Ramos (cell line): ENCODE measurements around the gene PTPRG.

ENCODE experiments used
- in situ Hi-C: fragments of 300-500 bp; cut with MboI; formaldehyde crosslinking; loops from one replicate; pipeline ENCODE4 v1.14.3; 2022; ENCODE audit warnings: low sequenced_read_pairs; ENCODE audit not compliant: unreplicated experiment

The PTPRG gene

GRCh38 chr3:62203561-62203960, 642.2 kb downstream of the PTPRG start:
- in situ Hi-C loops = loop anchor here (25.0 kb wide), 1 partner anchor 1034 kb away; no protein-coding TSS in a partner anchor

DNA sequence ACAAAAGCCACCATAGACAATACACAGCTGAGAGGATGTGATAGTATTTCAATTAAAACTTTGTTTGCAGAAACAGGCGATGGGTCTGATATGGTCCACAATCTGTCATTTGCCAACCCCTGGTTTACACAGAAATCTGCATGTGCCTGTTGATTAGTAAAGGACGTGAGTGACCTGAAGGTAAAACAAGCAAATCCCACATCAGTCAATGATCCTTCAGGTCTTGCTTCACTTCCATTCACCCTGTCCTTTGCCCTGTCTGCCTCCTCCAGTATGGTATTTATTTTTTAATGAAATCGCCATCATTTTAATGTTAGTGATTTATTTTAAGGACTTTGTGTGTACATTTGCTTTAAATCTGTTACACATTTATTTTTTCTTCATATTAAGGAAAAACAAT, 645.8 kb downstream of the PTPRG start:
- in situ Hi-C loops = loop anchor here (25.0 kb wide), 1 partner anchor 1030 kb away; no protein-coding TSS in a partner anchor

- in situ Hi-C loops = loop anchor here (25.0 kb wide), 1 partner anchor 1029 kb away; no protein-coding TSS in a partner anchor
These were observed 647.0 kb downstream of the PTPRG start for GRCh38 chr3:62208385-62208784.

DNA sequence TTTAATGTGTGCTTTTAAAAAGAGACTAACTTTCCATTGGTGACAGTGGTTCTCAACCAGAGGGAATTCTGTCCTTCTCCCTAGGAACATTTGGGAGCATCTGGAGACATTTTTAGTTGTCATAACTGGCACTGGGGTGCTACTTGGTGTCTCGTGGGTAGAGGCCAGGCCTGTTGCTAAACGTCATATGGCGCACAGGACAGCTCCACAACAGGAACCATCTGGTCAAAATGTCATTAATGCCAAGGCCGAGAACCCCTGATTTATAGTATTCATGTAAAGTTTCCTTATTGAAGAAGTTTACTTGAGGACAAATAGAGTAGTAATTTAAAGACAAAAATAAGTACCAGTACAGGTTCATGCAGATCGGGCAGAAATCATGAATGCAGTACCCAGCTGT, 647.7 kb downstream of the PTPRG start:
- in situ Hi-C loops = loop anchor here (25.0 kb wide), 1 partner anchor 1028 kb away; no protein-coding TSS in a partner anchor

DNA sequence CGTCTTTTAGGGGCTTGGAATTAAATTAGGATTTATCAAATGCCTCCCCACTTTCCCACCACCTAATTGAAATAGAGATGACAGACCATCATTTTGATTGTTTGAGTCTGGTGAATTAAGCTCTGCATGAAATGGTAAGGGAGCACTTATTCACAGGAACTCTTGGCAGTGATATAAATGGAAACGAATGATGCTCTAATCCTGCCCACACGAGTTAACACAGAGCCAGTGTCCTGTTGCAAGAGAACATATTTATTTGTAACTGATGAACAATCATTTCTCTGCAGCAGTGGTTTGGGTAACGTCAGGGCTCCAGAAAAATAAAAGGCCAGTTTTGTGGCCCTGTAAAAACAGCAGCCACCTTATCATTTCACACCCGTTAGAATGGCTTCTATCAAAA, 648.6 kb downstream of the PTPRG start:
- in situ Hi-C loops = loop anchor here (25.0 kb wide), 1 partner anchor 1027 kb away; no protein-coding TSS in a partner anchor

GRCh38 chr3:62211675-62212429, 650.5 kb downstream of the PTPRG start:
- in situ Hi-C loops = loop anchor here (25.0 kb wide), 1 partner anchor 1025 kb away; no protein-coding TSS in a partner anchor

DNA sequence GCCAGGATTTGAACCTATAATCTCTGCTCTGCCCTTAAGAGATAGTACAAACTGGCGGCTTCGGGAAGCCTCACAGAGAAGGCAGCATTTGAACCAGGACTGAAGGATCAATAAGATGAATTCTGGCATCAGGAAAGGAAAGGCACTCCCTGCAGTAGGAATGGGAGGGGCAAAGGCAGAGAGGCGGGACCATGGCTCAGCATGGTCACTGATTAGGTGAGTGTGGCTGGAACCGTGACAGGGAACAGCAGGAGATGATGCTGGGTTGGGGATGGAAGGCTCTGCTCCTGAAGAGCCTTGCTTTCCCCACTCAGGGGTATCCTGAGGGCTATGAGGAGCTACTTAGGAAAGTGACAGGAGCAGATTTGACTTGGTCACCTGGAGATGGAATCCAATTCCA, 653.5 kb downstream of the PTPRG start:
- in situ Hi-C loops = loop anchor here (25.0 kb wide), 1 partner anchor 1022 kb away; no protein-coding TSS in a partner anchor

DNA sequence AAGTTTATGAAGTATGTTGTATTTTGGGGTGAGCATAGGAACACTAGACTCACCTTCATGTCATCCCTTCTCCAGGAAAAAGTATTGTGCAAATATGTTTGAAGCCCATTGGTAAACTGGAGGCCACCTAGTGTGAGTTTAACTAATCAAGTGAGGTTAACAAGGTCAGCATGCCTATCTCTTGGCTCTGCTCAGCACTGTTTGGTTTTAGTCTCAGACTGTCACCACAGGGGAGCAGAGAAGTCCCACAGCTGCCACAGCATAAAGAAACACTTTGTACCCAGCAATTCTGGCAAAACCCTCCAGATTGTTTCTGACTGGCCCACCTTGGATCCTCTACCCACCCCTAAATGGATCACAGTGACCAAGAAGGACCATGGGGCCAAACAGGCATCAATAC, 659.2 kb downstream of the PTPRG start:
- in situ Hi-C loops = loop anchor here (25.0 kb wide), 1 partner anchor 1017 kb away; no protein-coding TSS in a partner anchor

DNA sequence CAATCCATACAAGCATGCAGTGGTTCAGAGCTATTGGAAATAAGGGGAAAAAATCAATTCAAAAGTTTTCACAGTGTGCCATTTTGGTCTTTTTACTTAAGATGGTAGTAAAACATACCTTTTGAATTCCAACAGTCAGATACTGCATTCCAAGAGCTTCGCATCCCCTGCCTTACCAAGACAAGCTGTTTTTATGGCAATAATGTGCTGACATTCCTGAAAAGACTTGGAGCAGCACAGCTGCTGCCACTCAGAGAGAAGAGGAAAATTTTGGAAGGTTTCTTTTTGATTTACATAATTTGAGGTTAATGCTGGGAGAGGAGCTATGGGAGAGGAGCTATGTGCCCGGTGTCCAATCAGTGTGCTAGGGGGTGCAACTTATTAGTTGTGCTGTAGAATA, 663.7 kb downstream of the PTPRG start:
- in situ Hi-C loops = no loop called here

GRCh38 chr3:62226601-62227339, 665.4 kb downstream of the PTPRG start:
- in situ Hi-C loops = no loop called here

- in situ Hi-C loops = no loop called here
These were observed 667.1 kb downstream of the PTPRG start for GRCh38 chr3:62228467-62228866.

DNA sequence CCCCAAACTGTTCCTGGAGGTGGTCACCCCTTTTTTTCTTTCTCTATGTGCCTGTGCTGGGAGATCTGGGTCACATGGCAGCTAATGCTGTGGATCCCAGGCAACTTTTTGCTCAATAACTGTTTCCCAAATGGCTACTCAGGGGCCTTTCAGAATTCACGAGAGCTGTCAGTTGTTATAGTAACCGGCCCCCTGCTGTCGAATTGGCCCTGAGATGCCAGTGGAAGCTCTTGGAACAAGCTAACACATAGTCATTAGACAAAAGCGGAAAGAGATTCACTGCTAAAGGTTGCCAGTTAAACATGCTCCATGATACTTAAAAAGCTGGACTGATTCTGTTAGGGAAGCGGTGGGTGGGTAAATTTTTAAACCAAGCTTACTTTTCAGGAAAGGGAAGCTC, 667.8 kb downstream of the PTPRG start:
- in situ Hi-C loops = no loop called here

DNA sequence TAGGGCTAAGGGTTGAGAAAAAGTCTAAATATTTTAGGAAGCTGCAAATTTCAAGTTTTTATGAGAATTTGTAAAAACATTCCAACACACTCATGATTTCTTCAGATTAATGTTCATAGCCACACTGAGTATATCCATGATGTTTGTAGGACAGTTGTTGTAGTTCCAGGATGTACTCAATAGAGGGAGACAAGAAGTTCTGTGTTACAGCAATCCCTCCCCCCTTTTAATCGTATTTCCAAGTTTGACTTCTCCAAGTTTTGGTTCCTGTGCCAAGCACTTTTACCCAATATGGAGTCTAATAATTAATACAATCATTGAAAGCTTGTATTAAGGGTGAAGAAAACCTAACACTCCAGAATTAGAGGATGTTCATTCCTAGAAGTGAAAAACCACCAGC, 668.5 kb downstream of the PTPRG start:
- in situ Hi-C loops = no loop called here

DNA sequence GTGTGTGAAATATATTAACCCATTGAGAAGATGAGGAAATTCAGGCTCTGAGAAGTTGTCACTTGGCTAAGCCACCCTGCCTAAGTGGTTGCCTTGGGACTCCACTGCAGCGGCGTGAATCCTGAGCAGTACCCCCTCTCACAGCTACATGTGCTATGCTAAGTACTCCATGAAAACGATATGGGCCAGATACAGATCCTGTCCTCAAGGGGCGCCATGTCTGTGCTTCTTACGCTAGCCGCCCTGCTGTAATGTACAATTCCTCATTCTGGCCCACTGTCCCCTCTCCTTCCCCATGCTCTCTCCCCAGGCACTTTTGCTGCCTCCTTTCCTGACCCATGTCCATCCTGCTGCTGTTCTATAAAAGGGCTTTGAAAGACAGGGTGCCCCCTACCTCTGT, 671.7 kb downstream of the PTPRG start:
- in situ Hi-C loops = no loop called here

GRCh38 chr3:62236016-62236415, 674.6 kb downstream of the PTPRG start:
- in situ Hi-C loops = no loop called here

GRCh38 chr3:62237286-62237948, 676.0 kb downstream of the PTPRG start:
- in situ Hi-C loops = no loop called here

GRCh38 chr3:62238003-62238402, 676.6 kb downstream of the PTPRG start:
- in situ Hi-C loops = no loop called here

GRCh38 chr3:62238431-62238830, 677.1 kb downstream of the PTPRG start:
- in situ Hi-C loops = no loop called here

DNA sequence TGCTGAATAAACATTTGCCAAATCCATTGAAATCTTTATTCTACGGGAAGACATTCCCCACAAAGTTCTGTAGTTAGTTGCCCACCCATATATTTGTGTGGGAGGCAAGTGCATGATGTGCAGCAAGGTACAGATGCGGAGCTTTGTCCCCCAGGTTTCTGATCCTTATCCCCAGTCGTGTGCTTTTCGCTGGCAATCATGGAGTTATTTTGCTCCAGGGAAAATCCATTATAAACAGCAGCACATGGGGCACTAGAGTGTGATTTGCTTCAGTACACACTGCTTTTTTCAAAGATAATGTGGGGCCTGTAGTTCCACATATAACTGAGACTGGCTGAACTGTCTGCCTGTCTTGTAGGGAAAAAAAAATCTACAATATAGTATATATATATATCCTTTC, 679.9 kb downstream of the PTPRG start:
- in situ Hi-C loops = no loop called here

- in situ Hi-C loops = no loop called here
These were observed 681.6 kb downstream of the PTPRG start for GRCh38 chr3:62242831-62243509.
